ENCODE results near the gene RTL1.

DNA sequence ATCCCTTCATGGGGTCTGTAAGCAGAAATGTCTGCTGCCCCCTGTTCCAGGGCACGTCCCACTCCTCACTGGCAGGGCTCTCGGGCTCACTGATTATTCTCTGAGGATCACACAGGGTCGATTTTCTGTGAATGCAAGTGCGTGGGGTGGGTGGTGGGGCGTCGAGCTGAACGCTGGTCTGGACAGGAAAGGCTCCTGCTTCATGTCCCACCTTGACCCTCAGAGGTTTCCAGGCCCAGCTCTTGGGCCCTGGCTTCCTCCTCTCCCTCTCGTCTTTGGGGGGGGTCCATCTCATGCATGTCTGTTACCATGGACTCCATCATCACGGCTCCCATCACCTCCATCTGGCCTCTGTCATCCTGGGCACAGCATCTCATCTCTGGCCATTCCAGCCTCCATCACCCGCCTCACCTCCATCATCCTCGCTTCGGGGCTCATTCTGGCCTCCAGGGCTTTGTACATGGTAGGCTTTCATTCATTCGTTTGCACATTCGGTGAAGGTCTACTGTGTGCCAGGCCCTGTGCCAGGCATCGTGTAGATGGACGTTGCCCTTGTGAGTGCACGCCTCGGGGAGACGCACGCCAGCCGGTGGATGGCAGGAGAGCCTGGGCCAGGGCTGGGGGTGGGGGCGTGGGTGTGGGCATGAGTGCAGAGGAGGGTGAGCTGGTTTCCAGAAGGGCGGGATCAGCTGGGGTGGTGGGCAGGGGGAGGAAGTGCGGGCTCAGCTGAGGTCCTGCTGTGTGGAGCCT, 34.7 kb downstream of the RTL1 start:
- no peak for TF ChIP-seq FOXK2 (IDR thresholded peaks at IDR 0.05)
- TF ChIP-seq NFRKB (IDR thresholded peaks at IDR 0.05), result no peak
- TF ChIP-seq SUZ12 (IDR thresholded peaks at IDR 0.05), result no peak
- TF ChIP-seq TARDBP (IDR thresholded peaks at IDR 0.05), result no peak
- TF ChIP-seq ZNF384 (IDR thresholded peaks at IDR 0.05), result no peak
- TF ChIP-seq ELF4 (IDR thresholded peaks at IDR 0.05), result no peak
